Activated gamma-delta T cell treated with anti-CD3 and anti-CD28 coated beads, Interleukin-2, amount 50 U/mL, for 16 hours (primary cell): ENCODE measurements around the gene TBX21.

Experiments
- DNase-seq: peaks from one replicate; pipeline ENCODE4 v3.0.0-alpha.2; 2020; ENCODE audit warnings: low read depth

The TBX21 gene

DNA sequence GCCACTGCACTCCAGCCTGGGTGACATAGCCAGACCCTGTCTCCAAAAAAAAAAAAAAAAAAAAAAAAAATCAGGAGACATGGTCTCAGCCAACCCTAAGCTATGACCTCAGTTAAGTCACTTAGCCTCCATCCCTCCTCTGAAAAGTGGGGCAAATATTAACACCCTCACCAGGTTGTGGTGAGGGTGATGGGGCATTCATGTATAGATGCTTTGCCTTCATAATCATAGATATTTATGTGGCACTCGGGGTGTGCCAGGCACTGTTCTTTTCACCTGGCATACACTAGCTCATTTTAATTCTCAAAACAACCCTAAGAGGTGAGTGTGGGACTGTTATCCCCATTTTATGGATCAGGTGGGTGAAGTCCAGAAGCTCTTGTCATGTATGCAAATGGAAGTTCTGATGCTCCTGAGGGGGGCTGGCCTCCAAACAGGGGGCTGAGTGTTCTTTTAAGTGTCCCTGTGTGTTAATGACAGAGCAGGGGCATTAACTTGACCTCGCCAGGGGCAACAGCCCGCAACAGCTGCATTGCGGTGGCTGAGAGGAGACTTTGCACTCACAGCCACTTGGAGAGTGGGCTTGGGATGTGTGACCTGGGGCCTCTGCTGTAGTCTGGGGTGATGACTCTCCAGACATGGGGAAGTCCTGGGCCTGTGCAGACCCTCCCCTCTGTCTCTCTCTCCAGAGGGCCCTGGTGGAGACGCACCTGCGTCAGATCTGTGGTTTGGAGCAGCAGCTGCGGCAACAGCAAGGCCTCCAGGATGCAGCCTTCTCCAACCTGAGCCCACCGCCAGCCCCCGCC is 34.9 kb upstream of the TBX21 start:
- DNase-seq = no peak

DNA sequence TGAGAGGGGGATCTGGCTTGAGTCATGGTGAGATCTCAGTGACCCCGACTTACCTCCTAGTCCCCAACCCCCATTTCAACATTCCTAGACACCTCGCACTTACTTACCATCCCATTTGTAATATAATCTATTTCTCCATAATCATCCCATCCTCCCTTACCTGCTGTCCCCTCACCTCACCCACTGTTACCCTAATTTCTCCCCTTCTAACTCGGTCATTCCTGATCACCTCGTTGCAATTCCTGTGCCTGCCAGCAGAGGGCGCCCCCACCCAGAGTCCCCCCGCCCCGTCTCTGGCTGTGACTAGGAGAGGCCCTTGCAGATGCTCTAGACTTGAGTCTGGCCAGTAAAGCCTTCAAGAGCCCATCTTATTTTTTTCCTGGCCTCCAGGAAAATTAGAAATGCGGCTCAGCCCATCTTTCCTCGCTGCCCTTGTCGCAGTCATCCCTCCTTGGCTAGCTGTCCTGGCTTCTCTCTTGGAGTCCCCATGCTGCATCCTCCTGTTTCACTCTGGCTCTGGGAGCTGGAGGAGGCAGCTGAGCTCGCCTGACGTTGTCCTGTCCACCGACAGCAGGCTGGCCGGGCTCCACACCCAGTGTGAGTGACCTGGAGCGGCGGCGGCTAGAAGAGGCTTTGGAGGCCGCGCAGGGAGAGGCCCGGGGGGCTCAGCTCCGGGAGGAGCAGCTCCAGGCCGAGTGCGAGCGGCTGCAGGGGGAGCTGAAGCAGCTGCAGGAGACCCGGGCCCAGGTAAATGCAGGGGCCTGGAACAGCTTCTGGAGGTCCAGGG is 34.1 kb upstream of the TBX21 start:
- DNase-seq = peak; percentile 82

- no peak for DNase-seq
Measured at GRCh38 chr17:47699536-47699840, 33.5 kb upstream of the TBX21 start.

DNA sequence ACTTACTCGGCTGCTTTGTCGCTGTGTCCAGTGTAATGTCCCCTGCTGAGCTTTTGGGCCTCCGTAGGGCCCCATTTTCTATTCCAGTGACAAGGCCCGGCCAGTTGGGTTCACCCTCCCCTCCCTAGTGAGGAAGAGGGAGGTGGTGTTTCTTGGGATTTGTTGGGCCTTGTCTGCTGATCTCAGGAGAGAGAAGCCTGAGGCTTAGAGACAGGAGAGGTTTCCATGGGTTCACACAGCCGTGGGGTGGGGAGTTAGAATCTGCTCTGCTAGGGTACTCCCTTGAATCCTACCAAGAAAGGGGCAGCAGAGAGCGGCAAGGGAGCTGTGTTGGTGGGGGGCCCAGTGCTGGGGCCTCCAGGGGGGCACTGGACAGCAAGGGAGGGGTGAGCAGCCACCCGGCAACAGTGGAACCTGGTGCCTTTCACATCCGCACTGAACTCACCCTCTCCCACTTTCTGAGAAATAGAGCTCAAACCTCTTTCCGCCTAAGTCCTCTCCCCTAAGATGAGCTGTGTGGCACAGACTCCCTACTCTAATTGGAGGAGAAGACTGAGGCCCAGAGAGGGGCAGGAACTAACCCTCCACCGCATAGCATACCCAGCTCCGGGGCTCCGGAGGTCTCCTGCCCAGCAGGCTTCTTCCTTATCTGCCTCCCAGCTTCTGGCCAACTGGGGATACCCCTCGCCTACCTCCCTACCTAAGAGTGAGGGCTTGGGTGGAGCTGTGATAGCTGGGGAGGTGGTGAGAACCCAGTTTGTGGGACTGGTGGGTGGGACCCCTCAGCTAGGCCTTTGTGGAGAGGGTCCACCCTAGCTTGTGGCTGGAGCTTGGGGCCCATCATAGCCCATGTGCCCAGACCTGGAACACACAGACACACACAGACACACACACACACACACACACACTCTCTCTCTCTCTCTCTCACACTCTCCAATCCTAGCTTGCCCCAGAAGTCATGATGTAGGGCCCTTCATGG is 32.3 kb upstream of the TBX21 start:
- no peak for DNase-seq

- DNase-seq = no peak
Measured at GRCh38 chr17:47701608-47702007, 31.4 kb upstream of the TBX21 start.

- no peak for DNase-seq
Measured at GRCh38 chr17:47702391-47702995, 30.5 kb upstream of the TBX21 start.

- peak; percentile 53 for DNase-seq
Measured at GRCh38 chr17:47703191-47703591, 29.8 kb upstream of the TBX21 start.

DNA sequence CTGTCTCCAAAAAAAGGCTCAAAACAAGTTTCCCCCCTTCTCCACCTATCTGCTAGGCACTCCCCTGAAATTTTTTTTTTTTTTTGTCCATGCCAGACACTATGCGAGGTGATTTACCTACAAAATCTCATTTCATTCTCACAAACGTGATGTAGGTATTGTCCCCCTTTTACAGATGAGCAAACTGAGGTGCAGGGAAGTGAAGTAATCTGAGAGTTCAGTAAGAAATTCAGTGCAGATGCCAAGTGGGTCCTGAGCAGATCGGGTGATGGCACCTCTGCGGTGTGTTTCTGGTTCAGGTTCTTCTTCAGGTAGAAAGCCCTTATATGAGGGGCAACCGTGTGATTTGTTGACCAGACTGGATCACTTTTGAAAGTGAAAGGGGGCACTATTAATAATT is 29.4 kb upstream of the TBX21 start:
- DNase-seq = no peak

DNA sequence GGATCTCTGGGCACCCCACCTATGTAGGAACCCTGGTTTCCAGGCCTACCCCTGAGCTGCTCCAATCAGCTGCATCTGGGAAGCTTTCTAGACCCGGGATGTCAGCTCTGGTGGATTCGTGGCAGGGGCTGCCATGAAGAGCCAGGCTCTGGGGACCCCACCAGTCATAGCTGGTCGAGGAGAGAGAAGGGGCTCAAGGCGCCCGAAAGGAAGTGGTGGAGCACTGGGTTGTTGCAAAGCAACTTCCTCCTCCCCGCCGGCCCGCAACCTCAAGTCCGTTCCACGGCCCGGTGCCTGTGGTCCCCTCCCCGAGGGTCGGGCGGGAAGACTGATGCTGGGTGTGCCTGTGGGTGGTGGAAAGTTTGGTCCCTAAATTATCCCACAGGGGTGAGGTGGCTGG is 28.9 kb upstream of the TBX21 start:
- no peak for DNase-seq

- DNase-seq = no peak
Measured at GRCh38 chr17:47704736-47705135, 28.3 kb upstream of the TBX21 start.

DNA sequence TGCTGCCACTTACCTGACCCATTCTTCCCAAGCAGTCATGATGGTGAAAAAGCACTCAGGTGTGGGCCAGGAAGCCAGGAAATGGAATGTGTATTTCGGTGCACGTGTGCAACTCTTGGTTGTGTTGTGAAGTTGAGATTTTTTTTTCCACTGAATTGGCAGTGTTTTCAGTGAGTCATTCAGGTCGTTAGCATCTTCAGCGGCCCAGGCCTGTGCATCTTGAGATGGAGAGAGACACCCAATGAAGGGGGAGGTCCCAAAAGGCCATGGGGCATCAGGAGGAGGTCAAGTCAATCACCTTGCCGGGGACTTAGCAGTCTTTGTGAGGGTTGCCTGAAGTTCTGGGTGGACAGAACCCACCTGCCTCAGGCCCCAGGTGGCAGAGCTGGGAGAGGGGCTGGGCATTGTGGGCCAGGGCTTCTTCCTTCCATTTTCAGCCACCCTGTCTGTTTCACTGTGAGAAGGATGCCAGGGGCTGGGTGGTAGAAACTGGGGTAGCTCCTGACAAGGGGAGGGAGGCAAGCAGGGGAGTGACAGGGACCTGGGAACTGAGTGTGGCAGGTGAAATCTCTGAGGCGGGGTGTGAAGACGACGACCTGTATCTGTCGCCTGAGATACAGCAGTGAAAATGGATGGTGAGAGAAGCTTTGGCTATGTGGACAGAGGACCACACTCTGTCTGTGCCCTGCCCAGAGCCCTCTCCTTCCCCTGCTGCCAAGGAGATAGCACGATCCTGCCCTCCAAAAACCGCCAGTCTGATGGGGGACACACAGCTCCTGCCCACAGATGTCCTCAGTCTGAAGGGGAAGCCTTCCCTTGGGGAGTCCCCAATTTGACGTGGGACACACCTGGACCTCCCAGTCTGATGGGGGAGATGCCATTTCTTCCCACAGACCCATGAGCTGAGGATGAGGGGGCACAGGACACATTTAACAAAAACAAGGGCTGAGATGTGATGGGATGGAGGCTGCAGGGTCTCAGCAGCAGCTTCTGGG is 27.2 kb upstream of the TBX21 start:
- no peak for DNase-seq

GRCh38 chr17:47707056-47707804 is 25.8 kb upstream of the TBX21 start:
- no peak for DNase-seq

DNA sequence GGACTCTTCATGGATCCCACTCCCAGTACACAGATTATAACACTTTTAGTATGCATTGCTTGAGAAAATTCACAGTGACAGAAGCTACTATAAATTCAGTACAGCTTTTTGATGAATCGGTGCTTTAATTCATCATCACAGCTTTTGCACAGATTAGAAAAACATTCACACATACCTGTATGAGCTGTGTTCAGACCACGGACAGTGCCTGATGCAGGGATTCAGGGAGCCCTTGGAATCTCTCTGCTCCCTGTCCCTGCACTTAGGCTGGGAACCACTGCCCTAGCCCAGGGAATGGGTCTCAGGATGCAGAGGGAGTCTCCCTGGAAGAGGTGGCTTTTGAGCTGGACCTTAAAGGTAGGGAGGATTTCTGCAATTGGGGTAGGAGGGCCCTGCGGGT is 25.2 kb upstream of the TBX21 start:
- no peak for DNase-seq

DNA sequence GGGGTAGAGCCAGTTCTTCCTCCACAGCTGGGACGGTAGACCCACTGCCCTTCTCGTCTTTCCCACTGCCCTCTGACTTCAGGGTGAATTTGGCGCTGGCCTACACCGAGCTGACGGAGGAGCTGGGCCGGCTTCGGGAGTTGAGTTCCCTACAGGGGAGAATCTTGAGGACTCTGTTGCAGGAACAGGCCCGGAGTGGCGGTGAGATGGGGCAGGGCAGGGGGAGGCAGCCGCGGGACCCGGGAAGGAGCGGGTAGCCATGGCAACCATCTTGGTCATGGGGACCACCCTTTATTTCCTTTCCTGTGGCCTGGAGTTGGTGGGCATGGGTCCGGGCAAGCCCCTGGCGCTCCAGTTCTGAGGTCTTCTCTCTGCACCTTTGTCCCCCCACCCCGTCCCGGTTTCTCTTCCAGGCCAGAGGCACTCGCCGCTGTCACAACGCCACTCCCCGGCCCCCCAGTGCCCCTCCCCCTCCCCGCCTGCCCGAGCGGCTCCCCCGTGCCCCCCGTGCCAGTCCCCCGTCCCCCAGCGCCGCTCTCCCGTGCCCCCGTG is 24.6 kb upstream of the TBX21 start:
- no peak for DNase-seq

DNA sequence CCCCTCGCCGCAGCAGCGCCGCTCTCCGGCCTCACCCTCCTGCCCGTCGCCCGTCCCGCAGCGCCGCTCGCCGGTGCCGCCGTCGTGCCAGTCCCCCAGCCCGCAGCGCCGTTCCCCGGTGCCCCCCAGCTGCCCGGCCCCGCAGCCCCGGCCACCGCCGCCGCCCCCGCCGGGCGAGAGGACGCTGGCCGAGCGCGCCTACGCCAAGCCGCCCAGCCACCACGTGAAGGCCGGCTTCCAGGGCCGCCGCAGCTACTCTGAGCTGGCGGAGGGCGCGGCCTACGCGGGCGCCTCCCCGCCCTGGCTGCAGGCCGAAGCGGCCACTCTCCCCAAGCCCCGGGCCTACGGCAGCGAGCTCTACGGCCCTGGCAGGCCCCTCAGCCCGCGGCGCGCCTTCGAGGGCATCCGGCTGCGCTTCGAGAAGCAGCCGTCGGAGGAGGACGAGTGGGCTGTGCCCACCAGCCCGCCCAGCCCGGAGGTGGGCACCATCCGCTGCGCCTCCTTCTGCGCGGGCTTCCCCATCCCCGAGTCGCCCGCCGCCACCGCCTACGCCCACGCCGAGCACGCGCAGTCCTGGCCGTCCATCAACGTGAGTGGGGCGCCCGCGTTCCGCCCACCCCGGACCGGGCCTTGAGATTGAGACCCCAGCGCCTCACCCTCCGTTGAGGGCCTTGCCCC is 24.0 kb upstream of the TBX21 start:
- DNase-seq = no peak

- no peak for DNase-seq
Measured at GRCh38 chr17:47709594-47709993, 23.4 kb upstream of the TBX21 start.

GRCh38 chr17:47711366-47712099 is 21.5 kb upstream of the TBX21 start:
- no peak for DNase-seq

DNA sequence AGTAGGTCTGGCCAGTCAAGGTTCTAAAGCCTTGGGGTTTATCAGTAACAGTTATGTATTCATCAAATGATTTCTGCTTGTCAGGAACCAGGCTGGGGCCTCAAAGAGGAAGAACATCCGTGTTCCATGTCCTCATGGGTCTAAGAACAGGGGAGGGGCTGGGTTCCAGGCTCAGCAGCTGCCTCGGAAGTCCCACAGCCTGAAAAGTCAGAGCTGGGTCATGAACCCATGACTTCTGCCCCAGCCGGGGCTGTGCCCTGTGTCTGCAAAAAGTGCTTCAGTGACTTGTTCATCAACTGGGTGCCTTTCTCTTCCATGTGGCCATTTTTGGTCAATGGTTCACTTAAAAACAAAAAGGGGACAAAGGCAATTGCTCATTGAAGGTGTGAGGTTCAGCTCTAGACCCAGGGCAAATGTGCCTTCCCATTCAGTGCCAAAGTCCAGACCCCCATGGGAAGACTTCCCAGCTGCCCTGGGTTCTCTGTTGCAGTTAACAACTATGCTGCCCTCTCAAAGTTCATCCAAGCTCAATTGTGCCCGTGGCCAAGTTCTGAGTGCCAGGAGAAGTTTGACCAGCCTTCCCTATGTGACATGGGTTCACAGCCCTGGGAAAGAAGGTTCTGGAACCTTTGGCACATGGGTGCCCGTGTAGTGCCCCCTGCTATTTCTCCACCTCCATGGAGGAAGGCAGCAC is 20.6 kb upstream of the TBX21 start:
- DNase-seq = no peak
